ENCODE results near the gene SPATA22.

DNA sequence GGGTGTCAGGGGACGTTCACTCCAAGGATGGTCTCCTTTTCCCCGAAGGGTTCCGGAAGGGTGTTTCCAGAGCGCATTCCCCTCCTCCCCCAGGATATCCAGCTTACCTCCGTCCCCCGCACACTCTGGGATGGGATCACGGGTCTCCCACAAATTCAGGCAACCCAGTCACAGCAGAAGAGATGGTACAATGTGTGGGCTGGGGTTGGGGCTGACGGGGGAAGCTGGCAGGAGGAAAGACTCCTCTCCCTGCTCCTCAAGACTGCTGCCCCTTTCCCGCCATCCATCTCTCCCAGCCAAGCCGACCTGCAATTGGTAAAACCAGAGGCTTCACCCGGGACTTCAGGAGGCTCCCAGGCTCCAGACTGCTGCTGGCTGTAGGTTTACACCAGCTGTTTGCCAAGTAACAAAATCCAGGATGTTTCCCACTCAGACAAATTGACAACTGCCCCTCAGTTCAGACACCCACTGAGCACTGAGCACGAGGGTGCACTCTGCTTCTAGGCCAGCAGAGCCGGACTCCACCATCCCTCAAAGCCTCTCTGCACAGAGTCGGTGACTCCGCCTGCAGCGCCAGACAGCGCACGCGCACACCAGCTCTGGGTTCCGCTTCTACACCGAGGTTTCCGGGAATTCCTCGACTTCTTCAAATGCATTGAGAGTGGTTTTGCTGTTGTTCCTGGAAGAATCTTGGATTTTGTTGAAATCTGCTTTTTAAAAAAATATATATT is 41.9 kb upstream of the SPATA22 start:
- TF ChIP-seq, protein P1, sequence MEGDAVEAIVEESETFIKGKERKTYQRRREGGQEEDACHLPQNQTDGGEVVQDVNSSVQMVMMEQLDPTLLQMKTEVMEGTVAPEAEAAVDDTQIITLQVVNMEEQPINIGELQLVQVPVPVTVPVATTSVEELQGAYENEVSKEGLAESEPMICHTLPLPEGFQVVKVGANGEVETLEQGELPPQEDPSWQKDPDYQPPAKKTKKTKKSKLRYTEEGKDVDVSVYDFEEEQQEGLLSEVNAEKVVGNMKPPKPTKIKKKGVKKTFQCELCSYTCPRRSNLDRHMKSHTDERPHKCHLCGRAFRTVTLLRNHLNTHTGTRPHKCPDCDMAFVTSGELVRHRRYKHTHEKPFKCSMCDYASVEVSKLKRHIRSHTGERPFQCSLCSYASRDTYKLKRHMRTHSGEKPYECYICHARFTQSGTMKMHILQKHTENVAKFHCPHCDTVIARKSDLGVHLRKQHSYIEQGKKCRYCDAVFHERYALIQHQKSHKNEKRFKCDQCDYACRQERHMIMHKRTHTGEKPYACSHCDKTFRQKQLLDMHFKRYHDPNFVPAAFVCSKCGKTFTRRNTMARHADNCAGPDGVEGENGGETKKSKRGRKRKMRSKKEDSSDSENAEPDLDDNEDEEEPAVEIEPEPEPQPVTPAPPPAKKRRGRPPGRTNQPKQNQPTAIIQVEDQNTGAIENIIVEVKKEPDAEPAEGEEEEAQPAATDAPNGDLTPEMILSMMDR (conservative IDR thresholded peaks at IDR 0.05): no peak
- TF ChIP-seq ZFX (IDR thresholded peaks at IDR 0.05): no peak
